NCI-H2107 (cell line): ENCODE measurements around the gene LATS1.
"Not testable (repeated sequence)": the region's sequence is repeated elsewhere in the genome, so short reads cannot be mapped to it uniquely, and the experiment has no call there.

Source experiments
- DNase-seq: peaks from one replicate; lab custom pipeline; 2025; lab: John Stamatoyannopoulos, UW

The LATS1 gene

GRCh38 chr6:149728499-149729234 lies 10.8 kb upstream of the LATS1 start:
- no peak for DNase-seq

GRCh38 chr6:149727793-149728498 lies 10.0 kb upstream of the LATS1 start:
- DNase-seq = no peak

DNA sequence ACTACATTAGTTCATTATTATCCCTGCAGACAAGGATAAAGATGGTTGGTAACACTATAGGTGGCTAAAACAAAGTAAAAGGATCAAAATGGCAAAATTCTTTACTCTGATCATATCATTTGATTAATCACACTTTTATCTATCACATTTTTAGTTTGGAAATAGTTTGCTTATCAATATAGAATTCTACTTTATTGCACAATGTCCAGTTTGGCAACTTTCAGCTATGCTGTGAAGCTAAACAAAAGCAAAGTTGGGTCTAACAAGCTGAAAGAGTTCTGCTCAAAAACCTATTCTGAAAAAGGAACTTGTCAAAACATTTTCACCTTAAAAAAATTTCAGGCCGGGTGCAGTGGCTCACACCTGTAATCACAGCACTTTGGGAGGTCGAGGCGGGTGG lies 7.9 kb upstream of the LATS1 start:
- DNase-seq = no peak

DNA sequence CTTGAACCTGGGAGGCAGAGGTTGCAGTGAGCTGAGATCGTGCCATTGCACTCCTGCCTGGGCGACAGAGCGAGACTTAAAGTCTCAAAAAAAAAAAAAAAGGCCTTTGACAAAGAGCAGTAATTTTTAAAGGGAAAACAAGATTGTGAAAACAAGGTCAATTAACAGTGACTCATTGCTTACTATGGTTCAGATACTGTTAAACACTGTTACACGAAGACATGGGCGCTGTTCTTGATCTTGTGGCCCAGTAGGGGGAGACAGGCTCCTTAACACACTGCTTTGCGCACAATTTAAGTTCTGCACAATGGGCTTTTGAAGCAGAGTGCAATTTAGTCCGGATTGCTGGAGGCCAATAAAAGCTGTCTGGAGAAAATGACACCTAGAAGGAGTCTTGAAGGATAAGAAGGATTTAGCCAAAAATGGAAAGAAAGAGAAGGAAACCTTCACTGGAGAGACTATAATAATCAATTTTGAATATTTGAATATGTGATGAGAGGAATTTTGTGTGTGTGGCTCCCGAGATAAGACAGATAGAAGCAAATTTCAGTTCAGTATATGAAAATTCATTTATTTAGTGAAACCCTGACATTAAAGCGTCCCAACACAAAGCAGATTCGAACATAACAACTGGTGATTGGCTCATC lies 6.0 kb upstream of the LATS1 start:
- no peak for DNase-seq

DNA sequence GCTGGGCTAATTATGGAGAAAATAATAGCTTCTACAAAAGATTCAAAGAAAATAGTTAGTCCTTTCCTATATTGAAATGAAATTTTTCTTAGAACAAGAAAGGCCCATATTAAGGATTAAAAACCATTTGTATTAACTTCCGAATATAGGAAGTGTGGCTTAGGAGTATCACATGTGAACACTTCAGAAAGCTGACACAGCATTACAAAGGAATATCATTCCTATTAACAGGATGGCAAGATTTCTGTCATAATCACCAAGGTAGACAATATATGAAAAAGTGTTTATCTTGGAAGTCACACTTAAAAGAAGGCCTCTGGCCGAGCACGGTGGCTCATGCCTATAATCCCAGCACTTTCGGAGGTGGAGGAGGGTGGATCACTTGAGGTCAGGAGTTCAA lies 5.4 kb upstream of the LATS1 start:
- DNase-seq = no peak

DNA sequence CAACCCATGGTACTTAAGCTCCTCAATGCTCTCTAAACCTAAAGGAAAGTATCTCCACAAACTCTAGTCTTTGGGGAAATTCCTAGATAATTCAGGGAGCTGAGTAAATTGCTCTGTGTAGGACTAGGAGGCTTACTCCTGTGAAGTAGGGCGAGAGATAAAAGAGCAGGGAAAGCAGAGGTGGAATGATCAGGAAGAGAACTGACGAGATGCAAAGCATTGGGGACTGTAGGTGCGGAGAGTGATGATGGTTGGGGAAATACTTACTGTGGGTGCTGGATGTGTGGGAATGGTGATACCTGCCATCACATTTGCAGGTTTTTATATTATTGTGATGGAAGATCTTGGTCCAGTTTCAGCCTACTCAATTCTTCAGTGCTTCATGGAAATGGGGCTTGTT lies 1.6 kb upstream of the LATS1 start:
- no peak for DNase-seq

DNA sequence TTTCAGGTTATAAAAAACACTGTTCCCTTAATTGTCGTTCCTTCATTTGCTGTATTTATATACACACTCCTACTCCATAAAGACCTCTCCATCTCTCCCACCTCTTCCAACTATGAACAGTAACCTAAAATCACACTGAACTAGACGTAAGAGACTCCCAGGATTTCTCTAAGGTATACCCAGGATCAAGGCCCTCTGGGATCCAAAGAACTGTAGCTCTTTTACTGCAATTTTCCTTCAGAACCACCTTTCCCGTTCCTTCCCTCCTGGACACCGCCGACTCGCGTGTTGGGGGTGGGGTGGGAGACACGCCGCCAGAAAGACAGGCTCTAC lies 680 bp downstream of the LATS1 start:
- DNase-seq = no peak

DNA sequence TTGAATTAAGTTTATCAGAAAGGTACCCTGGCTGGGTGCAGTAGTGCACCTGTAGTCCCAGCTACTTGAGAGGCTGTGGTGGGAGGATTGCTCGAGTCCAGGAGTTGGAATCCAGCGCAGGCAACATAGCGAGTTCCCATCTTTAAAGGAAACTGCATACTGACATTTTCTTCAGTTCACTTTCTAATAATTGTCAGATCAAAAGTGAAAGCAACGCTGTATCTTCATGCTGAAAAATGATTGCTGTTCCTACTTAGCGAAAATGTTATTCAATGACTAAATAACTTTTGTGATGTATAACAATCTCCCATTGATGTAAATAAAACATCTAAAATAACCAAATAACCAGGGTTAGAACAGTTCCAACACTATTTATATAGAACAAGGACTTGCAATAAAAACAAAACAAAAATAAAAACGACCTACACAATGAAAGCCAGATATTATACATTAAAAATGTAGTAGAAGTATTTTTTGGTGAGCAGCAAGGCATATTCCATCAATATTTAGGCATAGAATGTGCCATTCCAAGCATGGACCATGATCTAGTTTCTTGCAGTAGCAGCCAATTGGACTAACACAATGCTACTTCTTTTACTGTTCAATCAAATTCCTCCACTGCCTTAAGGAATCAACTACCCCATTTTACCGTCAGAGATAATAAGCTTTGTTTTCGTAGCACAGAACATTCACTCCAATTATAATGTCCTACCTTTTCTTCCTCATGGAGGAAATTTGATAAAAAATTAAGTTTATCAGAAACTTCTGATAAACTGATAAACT lies 1.5 kb downstream of the LATS1 start:
- DNase-seq = no peak

- no peak for DNase-seq
Measured at GRCh38 chr6:149714442-149714841, 3.5 kb downstream of the LATS1 start.

GRCh38 chr6:149711711-149712110 lies 6.2 kb downstream of the LATS1 start:
- no peak for DNase-seq

DNA sequence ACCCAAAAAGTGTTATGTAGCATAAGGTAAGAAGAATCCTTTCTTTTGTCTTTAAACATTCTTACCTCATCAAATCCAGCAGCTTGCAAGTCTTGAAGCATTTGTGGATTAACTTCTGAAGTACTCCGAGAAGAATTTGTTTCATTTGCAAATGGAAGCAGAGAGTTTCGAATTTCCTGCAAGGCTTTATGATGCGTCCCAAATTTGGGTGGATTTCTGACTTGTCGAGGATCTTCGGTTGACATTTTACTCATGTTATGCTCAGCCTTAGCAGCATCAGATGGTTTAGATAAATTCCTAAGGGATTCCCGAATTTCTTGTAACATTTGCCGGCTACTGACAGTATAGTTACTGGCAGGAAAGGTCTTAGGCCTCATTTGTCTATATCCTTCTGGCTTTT lies 16.2 kb downstream of the LATS1 start:
- no peak for DNase-seq

DNA sequence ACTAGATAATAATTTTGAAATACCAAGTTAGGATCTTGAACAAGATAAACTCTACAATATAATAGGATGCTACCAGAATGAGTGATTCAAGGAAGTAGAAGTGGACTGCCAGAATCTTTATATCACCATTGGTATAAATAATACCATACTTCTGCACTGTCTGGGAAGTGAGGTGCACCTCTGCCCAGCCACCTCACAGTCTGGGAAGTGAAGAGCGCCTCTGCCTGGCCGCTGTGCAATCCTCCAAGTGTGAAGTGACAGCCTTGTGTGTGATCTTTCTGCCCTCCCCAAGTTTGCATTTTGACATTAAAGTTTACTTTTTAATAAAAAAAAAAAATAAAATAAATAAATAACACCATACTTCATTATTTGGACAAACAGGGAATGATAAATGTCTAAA lies 18.8 kb downstream of the LATS1 start:
- no peak for DNase-seq

GRCh38 chr6:149698175-149698574 lies 19.7 kb downstream of the LATS1 start:
- DNase-seq = no peak

- DNase-seq = no peak
Measured at GRCh38 chr6:149696901-149697300, 21.0 kb downstream of the LATS1 start.

- DNase-seq = no peak
Measured at GRCh38 chr6:149694921-149695320, 23.0 kb downstream of the LATS1 start.

DNA sequence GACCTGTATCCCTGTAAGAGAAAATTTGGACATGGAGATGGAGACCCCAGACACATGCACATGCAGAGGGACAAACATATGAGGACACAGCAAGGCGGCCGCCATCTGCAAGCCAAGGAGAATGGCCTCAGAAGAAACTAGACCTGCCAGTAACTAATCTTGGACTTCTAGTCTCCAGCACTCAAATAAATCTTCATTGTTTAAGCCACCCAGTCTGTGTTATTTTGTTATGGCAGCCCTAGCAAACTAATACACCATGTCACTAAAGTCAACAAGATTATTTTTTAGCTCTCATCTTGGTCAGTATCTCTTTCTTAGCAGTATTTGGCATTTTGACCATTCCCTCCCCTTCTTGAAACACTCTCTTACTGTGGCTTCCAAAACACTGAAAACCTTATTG lies 26.7 kb downstream of the LATS1 start:
- DNase-seq = no peak

DNA sequence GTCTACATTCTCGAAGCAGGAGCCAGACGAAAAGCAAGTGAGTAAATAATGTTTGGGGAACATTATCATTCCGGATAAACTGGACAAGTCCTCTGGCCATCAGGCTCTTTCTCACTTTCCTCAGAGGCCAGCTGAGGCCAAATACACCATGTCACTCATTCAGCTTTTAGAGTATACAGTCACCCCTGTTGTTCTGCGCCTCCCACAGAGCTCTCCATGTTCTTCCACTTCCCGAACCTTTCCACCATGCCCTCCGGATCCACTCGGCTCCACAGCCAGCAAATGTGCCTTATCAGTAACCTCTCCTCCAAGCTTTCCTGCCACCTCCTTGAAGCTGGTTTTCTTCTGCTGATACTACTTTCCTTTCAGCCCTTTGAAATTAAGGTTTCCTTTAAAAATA lies 31.7 kb downstream of the LATS1 start:
- DNase-seq = no peak

GRCh38 chr6:149683256-149683859 lies 34.5 kb downstream of the LATS1 start:
- no peak for DNase-seq

DNA sequence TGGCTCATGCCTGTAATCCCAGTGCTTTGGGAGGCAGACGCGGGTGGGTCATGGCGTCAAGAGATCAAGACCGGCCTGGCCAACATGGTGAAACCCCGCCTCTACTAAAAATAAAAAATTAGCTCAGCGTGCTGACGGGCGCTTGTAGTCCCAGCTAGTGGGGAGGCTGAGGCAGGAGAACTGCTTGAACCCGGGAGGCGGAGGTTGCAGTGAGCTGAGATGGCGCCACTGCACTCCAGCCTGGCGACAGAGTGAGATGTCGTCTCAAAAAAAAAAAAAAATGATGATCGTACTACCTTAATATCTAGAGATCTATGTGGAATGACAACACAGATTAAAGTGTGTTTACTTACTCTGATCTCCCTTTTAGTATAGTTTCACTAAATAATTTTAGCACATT lies 36.1 kb downstream of the LATS1 start:
- DNase-seq = not testable (repeated sequence)

DNA sequence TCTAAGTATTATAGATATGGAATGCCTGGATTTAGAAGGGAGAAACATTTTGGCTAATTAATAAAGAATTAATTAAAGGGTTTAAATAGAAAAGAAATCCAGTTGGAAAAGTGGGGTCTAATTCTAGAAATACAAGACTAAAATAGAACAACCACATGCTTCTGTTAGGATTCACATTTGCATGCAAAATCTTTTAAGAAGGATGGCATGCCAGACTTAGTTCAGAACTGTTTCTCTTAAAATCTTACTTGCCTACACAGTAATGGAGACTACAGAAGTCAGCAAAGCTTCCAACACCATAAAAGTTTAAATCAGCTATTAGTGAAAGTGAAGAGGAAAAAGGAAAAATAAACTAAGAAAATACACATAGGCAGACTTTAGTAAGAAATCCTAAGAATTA lies 36.7 kb downstream of the LATS1 start:
- DNase-seq = no peak

DNA sequence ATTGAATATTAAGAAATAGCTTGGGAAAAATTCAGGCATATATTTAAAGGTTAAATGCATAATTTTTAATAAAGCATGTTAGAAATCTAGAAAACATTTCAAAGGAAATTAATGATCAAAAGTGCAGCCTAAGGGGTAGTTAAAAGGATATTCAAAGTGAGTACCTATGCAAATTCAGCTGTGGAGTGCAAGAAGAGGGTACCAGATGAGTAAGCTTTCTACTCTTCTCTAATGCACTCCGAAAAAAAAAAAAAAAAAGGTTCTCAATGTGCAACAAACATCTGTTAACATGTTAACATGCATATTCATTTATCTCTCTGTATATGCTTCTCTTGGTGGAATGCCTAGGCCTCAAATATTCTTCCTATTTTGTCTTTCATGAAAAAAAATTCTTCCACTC lies 37.4 kb downstream of the LATS1 start:
- DNase-seq = no peak

- not testable (repeated sequence) for DNase-seq
Measured at GRCh38 chr6:149672265-149672664, 45.6 kb downstream of the LATS1 start.
